ENCODE measurements around the gene WBP2. TPM values are rescaled to one million over a fixed set of nuclear protein-coding genes. Genes with fewer than 3 reads are reported as not detected.
A peak's percentile ranks its signal among the peaks of the same experiment; 100 is the strongest.

WBP2 gene
- total RNA-seq, 4 donors from 2014 or later = 41.8 to 64.5 (median 53.5) TPM

DNA sequence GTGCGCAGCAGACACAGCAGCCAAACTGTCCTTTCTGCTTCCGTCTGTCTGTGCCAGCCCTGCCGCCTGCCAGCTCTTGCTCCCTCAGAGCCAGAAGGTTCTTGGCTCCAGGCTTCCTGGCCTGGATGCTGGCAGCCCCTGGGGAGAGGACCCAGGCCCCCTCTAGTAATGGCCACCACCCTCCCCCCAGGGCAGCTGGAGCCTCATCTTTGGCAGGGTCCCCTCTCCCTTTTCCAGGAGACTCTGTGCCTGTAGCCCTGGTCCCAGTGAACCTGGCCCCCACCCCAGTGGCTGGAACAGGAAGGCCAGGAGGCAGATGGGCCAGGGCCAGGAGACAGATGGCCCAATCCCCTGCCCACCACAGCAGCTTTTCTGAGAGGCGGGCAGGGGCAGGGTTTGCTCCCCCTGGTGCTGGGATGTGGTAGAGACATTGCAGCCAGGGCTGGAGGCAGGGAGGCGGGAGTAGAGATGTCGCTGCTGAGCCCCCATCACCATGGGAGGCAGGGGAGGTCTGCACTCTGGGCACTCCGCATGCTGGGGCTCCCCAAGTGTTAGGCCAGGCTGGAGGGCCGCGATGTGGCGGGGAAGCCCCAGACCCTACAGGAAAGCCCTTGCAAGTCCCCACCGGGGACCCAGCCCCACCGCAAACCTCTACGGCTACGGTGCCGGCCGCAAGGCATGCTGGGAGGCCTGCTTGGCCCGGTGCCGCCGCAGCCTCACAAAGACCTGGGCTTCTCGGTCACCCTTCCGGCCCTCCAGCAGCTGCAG is 27.6 kb downstream of the WBP2 start:
- 30 to 36% methylated on average over 14 to 20 of the region's 21 CpGs for WGBS, 2 donors
- no peak overlapping the region for H3K4me3 ChIP-seq (replicated peaks in 1 of 3)
- TF ChIP-seq, protein P1, sequence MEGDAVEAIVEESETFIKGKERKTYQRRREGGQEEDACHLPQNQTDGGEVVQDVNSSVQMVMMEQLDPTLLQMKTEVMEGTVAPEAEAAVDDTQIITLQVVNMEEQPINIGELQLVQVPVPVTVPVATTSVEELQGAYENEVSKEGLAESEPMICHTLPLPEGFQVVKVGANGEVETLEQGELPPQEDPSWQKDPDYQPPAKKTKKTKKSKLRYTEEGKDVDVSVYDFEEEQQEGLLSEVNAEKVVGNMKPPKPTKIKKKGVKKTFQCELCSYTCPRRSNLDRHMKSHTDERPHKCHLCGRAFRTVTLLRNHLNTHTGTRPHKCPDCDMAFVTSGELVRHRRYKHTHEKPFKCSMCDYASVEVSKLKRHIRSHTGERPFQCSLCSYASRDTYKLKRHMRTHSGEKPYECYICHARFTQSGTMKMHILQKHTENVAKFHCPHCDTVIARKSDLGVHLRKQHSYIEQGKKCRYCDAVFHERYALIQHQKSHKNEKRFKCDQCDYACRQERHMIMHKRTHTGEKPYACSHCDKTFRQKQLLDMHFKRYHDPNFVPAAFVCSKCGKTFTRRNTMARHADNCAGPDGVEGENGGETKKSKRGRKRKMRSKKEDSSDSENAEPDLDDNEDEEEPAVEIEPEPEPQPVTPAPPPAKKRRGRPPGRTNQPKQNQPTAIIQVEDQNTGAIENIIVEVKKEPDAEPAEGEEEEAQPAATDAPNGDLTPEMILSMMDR (IDR thresholded peaks at IDR 0.05) = peak in 5 of 6 experiments; percentile 27 to 59 (median 41)
- no peak for TF ChIP-seq POLR2A (IDR thresholded peaks at IDR 0.05)
- DNase-seq = peak; percentile 46 to 49
- H3K27me3 ChIP-seq = no peaks in the 10 kb centered on the region
- peaks cover 12 to 19% of the 10 kb centered on the region in 2 donors for H3K4me1 ChIP-seq
- peaks cover 15 to 23% of the 10 kb centered on the region in 2 donors for H3K36me3 ChIP-seq
- H3K9me3 ChIP-seq = no peaks in the 10 kb centered on the region
- H3K27ac ChIP-seq = peak overlapping the region; percentile 55 to 74 (median 58)
- intact Hi-C loops (cut with DNase I) = no loop called here

DNA sequence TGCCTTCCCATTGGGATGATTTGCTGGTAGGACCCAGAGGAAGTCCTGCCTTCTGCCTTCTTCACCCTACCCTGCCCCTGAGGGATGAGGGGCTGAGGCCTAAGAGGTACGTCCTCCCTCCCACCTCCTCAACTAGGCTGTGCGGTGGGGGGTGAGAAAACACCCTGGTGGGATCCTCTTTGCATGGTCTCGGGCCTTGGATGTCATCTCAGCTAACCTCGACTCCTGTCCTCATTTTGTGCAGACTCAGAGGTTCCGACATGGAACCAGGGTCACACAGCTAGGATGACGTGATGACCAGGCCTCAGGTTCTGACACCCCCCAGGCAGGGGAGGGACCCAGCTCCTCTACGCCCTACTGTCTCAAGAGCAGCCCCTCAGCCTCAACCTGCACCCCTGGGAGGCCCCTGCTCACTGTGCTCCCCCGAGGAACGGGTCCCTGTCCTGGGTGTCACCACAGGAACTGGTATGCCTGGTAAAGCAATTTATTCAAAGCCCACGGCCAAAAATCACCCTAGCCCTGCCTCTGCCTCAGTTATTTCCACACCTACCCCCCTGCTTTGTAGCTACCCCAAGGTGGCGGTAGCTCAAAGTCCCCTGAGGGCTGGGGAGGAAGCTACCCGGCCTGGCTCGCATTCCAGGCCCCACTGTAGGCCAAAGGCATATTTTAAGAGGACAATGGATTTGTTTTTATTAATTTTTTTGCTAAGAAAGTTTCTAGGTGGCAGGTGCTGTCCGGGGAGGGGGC is 28.4 kb downstream of the WBP2 start:
- no peak for TF ChIP-seq POLR2A (IDR thresholded peaks at IDR 0.05)
- TF ChIP-seq, protein P1 (IDR thresholded peaks at IDR 0.05) = no peak
- intact Hi-C loops (cut with DNase I) = no loop called here
- DNase-seq = no peak
- Histone ChIP-seq H3K9me3 (no peaks in the 10 kb centered on the region), H3K4me3 (replicated peaks in 1 of 3) (no peak overlapping the region), H3K4me1 (peaks cover 16 to 22% of the 10 kb centered on the region in 2 donors), H3K27me3 (no peaks in the 10 kb centered on the region), H3K27ac (peak overlapping the region; percentile 55 to 74 (median 58)), H3K36me3 (peaks cover 15 to 23% of the 10 kb centered on the region in 2 donors)
- 75 to 79% methylated on average over 11 to 13 of the region's 14 CpGs for WGBS, 2 donors

DNA sequence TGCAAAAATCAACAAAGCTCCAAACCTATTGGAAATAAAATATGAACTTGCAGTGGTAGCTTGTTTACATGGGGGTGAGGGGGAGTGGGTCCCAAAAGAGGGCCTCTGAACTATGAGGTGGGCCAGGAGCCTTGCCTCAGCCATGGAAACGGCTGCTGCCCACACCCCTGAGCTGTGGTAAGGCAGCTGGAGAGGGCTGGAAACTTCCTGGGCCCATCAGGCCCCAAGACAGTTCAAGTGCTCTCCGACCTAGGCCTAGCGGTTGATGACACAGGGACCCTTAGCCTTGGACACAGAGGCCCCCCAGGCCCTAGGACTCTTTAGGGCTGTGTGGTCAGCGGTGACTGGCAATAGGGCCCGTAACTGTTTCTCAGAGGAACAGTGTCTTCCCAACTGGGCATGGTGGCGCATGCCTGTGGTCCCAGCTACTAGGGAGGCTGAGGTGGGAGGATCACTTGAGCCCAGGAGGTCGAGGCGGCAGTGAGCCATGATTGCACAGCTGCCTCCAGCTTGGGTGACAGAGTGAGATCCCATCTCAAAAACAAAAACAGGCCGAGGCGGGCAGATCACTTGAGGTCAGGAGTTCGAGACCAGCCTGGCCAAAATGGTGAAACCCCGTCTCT is 29.3 kb downstream of the WBP2 start:
- intact Hi-C loops (cut with DNase I) = no loop called here
- Histone ChIP-seq H3K27ac (no peak overlapping the region), H3K36me3 (peaks cover 15 to 23% of the 10 kb centered on the region in 2 donors), H3K4me1 (peaks cover 16 to 22% of the 10 kb centered on the region in 2 donors), H3K4me3 (replicated peaks in 1 of 3) (no peak overlapping the region), H3K9me3 (no peaks in the 10 kb centered on the region), H3K27me3 (no peaks in the 10 kb centered on the region)
- no peak for DNase-seq
- no peak for TF ChIP-seq POLR2A (IDR thresholded peaks at IDR 0.05)
- TF ChIP-seq, protein P1 (IDR thresholded peaks at IDR 0.05) = no peak
- 89 to 93% methylated on average over 12 of the region's 12 CpGs for WGBS, 2 donors

DNA sequence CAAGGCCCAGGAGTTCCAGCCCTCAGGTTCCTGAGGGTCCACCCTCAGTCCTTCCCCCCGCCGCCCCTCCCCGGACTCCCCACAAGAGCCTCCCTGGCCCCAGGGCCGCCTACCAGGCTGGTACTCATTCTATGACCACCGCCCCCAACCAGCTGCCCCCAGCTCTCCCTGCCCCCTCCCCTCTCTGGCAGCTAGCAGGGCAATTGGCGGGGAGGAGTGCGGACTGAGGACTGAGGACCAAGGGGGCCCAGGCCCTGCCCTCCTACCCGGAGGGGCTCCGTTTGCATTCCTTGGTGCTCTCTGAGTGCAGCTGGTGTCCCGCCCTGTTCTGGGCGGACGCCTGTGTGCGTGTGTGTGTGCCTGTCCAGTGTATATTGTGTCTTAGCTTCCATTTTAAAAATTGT is 30.0 kb downstream of the WBP2 start:
- Histone ChIP-seq H3K27ac (no peak overlapping the region), H3K9me3 (no peaks in the 10 kb centered on the region), H3K4me1 (peaks cover 16 to 22% of the 10 kb centered on the region in 2 donors), H3K27me3 (no peaks in the 10 kb centered on the region), H3K4me3 (replicated peaks in 1 of 3) (no peak overlapping the region), H3K36me3 (peaks cover 19 to 26% of the 10 kb centered on the region in 2 donors)
- no peak for DNase-seq
- WGBS, 2 donors = 81 to 82% methylated on average over 6 to 8 of the region's 13 CpGs
- intact Hi-C loops (cut with DNase I) = no loop called here
- TF ChIP-seq, protein P1 (IDR thresholded peaks at IDR 0.05) = no peak
- TF ChIP-seq POLR2A (IDR thresholded peaks at IDR 0.05) = no peak

Measured in thyroid gland (tissue), 4 donors.